Hematopoietic multipotent progenitor cell treated with erythropoietin and hydrocortisone succinate and interleukin-3 and kit ligand, for 17 days (in vitro differentiated cells): ENCODE results near the gene PLEK.
"Not testable (repeated sequence)": the region's sequence is repeated elsewhere in the genome, so short reads cannot be mapped to it uniquely, and the experiment has no call there.

Experiments
- DNase-seq: peaks from one replicate; pipeline ENCODE4 v3.0.0-alpha.2; 2015; ENCODE audit warnings: low spot score

Gene PLEK

DNA sequence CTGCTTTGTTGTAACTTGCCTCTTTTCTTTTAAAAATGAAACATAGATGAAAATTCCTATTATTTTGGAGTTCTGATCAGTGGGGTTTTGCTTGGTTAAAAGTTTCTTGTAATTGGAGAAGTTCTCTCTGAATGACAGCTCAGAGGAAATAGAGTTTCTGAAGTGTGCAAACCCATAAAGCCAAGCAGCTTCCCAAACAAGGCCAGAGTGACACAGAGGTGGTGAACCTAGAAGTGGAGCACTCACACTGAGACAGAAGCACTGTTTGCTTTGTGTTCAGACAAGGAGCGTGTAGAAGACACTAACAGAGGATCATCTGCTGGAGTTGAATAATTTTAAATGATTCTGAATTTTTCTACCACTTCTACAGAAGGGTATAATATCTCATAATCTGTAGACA lies 52.8 kb downstream of the PLEK start:
- no peak for DNase-seq

DNA sequence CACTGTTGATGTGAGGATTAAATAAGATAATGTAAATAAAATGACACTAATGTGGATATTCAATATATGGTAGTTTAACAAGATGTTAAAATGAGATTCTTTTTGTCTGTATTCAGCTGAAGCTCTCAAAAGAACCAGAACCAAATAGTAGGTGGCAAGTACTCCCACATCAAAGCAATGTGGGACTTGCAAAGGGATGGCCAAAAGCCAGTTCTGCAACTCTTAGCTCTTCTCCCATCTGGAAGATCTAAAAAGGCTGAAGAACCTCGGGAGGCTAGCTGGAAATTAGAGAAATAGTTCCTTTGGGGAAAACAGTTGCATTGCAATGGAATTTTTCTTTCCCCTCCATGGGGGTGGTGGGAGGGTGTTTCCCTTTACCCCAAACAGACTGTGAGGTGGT lies 53.3 kb downstream of the PLEK start:
- no peak for DNase-seq

GRCh38 chr2:68418855-68419254 lies 53.8 kb downstream of the PLEK start:
- DNase-seq: no peak

GRCh38 chr2:68420254-68420910 lies 55.3 kb downstream of the PLEK start:
- no peak for DNase-seq

DNA sequence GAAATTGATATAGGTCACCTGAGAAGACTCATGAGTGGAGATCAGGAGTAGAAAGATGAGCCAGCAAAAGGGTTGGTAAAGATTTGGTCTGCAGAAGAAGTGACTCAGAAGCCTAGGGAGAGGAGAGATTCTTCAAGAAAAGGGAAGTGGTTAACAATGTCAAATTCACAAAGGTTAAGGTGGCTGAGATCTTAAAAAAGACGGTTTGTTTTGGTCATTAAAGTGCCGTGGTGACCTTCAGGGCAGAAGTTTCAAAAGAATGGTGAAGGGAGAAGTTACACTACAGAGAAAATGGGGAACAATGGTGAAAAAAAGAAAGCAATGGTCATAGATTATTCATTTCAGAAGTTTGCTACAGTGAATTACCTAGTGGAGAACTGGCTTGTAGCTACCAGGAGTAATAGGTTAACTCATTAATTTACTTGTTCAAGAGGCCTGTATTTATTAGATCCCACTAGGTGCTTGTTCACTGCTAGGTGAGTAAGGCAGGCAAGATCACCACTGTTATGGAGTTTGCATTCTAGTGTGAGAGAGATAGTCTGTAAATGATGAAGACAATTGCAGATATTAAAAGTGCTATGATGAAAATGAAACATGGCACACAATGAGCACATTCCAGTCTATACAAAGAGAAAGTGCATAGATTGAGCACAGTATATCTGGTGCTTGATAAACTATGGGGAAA lies 59.0 kb downstream of the PLEK start:
- DNase-seq: no peak

DNA sequence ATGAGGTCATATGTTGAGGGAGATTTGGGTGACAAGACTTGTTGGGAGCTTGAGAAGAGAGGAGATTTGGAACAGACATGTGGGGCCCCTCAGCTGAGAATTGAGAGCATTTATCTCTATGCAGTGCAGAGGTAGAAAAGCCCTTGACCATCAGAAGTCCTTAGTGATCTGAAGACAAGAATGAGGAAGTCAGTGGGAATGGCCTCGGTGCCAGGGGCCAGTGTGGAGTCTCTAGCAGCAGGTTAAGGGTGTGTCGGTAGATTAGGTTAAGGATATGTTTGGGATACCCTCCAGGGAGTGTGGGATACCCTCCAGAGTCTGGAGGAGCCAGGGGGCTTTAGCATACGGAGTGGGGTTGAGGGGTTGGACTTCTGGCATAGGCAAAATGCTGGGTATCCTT lies 60.4 kb downstream of the PLEK start:
- no peak for DNase-seq

DNA sequence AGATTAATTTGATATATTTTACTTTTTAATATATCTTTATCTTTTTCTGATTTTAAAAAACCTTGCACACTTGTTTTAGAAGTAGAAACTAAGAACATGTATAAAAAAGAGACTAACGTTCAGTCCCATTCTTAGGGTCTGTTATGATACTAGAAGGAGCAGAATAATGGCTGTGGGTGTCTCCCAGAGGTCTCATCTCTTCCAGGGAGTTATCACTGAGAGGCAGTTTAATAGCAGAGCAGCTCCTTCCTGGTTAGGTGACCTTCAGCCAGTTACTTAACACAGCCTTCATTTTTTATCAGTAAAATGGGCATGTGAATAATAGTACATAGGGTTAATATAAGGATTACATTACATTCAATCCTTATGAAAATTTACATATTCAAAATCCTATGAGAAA lies 61.4 kb downstream of the PLEK start:
- DNase-seq: no peak

DNA sequence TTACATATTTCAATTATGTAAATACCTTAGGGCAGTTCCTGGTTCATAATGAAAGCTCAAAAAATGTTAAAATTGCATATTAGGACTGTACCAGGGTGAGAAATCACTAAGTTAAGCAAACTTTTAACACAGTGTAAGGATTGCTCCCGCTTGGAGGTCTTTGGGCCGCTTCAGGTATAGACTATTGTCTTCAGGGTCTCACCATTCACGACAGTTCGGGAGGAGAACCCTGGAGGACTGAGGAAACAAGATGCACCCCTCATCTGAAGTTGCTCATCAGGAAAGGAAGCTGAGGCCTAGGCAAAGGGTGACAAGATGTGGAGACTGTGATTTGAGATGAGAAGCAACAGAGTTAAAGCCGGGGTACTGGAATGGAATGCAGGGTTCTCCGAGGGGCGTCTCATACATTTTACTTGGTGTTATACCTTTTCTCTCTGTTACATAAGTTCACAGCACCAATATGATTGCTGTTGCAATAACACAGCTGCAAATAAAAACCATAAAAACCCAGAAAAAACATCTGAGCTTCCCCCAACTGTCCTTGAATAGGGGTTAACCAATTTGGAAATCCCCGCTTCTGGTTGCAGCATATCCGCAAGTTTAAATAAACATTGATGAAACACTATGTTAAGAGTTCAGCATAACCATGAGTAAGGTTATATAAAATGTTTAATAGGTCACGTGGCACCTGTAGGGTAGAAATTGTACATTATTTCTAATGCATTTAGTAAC lies 61.9 kb downstream of the PLEK start:
- no peak for DNase-seq

GRCh38 chr2:68428126-68428525 lies 63.0 kb downstream of the PLEK start:
- no peak for DNase-seq

GRCh38 chr2:68428746-68429145 lies 63.7 kb downstream of the PLEK start:
- DNase-seq: no peak

GRCh38 chr2:68429311-68429826 lies 64.3 kb downstream of the PLEK start:
- DNase-seq: no peak

GRCh38 chr2:68431316-68431972 lies 66.4 kb downstream of the PLEK start:
- no peak for DNase-seq

GRCh38 chr2:68432696-68433658 lies 67.9 kb downstream of the PLEK start:
- no peak for DNase-seq

DNA sequence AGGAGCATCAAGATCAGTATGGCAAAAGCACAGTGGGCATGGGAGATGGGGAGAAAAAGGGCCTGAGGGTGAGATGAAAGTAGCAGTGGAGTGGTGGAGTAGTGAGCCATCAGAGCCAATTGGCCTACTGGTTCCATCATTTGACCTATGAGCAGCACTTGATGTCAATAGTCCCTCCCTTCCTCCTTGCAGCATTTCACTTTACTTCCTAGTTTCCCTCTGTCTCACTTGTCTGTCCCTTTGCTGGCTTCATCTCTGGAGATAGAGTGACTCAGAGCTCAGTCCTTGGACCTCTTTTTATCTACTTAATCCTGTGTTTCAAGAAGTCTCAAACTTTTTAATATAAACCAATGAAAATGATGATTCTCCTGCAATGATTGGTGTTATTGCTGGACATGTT lies 69.9 kb downstream of the PLEK start:
- DNase-seq: no peak

DNA sequence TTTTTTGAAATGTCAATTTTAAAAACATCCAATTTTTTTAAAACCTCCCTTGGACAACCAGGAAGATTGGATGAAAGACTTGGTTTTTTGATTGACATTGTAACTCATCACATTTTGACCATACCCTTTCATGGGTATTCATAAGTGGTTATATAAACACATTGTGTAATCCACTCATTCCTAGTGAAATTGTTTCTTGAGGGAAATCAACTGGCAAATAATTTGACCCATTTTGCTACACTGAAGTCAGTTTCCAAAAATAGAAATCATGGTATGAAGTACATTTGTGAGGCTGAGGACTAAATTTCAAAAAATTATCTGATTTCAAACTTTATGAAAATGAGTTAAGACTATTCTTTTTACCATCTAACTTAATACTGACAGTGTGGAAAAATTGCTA lies 70.5 kb downstream of the PLEK start:
- DNase-seq: no peak

DNA sequence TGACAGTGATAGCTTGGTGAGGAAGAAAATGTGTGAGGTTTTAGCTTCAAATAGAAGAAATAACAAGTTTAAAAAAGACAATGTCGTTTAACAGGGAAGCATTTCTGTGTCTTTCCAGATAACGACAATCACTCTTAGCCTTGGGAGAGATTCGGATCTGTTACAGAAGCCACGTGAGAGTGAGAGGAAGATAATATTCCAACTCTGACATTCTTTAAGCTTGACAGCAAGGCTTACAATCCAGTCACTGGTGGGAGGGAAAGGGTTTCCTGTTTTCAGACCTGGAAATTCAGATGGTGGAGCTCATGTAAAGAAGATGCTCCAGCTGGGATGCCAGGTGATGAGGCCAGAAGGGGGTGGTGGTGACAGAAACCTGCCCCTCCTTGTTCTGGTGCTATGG lies 71.2 kb downstream of the PLEK start:
- DNase-seq: no peak

DNA sequence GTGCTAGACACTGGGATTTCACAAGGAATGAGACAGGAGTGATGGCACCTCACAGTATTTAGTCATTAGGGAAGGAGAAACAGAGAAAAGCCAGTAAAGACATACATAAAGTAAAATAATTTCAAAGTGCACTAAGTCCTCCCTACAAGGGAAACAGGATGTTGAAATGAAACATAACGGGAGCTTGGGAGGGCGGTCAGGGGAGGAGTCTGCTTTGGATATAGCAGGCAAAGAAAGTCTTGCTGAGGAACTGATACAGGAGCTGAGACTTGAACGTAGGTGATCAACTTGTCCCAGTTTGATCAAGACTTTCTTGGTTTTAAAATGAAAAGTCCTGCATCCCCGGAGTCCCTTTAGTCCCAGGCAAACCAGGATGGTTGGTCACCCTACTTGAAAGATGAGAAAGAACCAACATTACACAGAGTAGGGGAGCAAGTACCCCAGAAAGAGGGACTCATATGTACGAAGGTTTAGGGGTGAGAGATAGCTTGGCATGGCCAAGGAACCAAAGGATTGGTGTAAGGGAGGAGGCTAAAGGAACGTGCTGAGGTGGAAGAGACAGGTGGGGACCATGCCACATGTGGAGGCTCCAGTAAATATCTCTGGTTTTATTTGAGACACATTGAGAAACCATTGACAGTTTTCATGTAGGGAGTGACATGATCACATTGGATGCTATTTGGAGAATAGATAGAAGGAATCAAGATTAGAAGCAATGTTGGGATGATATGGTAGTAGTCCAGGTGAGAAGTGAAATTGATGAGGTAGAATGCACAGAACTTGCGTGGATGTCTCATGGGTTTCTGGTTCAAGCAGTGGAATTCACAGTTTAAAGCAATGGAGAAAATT lies 73.6 kb downstream of the PLEK start:
- no peak for DNase-seq

GRCh38 chr2:68441179-68441993 lies 76.3 kb downstream of the PLEK start:
- peak; percentile 93 for DNase-seq

GRCh38 chr2:68441994-68442322 lies 76.9 kb downstream of the PLEK start:
- no peak for DNase-seq

GRCh38 chr2:68446425-68446824 lies 81.3 kb downstream of the PLEK start:
- not testable (repeated sequence) for DNase-seq
